ENCODE results near the gene AKT3.

DNA sequence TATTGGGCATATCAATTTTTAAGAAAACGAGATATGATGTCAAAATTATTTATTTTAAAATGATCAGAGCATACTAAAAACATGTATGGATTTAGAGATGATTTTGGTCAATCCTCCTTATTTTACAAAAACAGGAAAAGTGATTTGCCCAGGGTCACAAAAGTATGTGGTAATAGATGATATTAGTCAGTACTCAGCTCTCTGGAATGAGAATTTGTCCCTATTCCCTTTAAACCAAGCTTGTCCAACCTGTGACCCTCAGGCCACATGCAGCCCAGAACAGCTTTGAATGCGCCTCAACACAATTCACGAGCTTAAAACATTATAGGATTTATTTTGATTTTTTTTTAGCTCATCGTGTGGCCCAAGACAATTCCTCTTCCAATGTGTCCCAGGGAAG lies 104.7 kb downstream of the AKT3 start:
- TF ChIP-seq POLR2A (IDR thresholded peaks at IDR 0.05; ENCODE audit: control extremely low read depth in 1 of 2, low read depth in 2 of 2, low read length in 2 of 2) = no peak
- TF ChIP-seq, protein P1, sequence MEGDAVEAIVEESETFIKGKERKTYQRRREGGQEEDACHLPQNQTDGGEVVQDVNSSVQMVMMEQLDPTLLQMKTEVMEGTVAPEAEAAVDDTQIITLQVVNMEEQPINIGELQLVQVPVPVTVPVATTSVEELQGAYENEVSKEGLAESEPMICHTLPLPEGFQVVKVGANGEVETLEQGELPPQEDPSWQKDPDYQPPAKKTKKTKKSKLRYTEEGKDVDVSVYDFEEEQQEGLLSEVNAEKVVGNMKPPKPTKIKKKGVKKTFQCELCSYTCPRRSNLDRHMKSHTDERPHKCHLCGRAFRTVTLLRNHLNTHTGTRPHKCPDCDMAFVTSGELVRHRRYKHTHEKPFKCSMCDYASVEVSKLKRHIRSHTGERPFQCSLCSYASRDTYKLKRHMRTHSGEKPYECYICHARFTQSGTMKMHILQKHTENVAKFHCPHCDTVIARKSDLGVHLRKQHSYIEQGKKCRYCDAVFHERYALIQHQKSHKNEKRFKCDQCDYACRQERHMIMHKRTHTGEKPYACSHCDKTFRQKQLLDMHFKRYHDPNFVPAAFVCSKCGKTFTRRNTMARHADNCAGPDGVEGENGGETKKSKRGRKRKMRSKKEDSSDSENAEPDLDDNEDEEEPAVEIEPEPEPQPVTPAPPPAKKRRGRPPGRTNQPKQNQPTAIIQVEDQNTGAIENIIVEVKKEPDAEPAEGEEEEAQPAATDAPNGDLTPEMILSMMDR (IDR thresholded peaks at IDR 0.05; ENCODE audit: control extremely low read depth in 1 of 3, insufficient read depth in 1 of 3, low read depth in 1 of 3, low read length in 3 of 3) = no peak
- TF ChIP-seq RAD21 (IDR thresholded peaks at IDR 0.05 in 1 of 2, conservative IDR thresholded peaks at IDR 0.05 in 1 of 2; ENCODE audit: low read depth in 2 of 2, low read length in 2 of 2) = no peak
- TF ChIP-seq BRCA1 (IDR thresholded peaks at IDR 0.05; ENCODE audit: low read depth, low read length) = no peak
- no peak for TF ChIP-seq SP1 (IDR thresholded peaks at IDR 0.05; ENCODE audit: low read depth, low read length)
- TF ChIP-seq, protein P2, sequence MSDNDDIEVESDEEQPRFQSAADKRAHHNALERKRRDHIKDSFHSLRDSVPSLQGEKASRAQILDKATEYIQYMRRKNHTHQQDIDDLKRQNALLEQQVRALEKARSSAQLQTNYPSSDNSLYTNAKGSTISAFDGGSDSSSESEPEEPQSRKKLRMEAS (IDR thresholded peaks at IDR 0.05) = no peak
- TF ChIP-seq EZH2 (IDR thresholded peaks at IDR 0.05; ENCODE audit: low read depth, low read length, severe bottlenecking) = no peak
- TF ChIP-seq SUZ12 (IDR thresholded peaks at IDR 0.05; ENCODE audit: low read length) = no peak
- TF ChIP-seq TCF12 (IDR thresholded peaks at IDR 0.05; ENCODE audit: low read depth, low read length) = no peak
- no peak for TF ChIP-seq KDM4A (IDR thresholded peaks at IDR 0.05; ENCODE audit: low read depth, low read length, severe bottlenecking)
- TF ChIP-seq RXRA (IDR thresholded peaks at IDR 0.05; ENCODE audit: insufficient read depth, low read depth, low read length) = no peak

Measured in H1 (cell line).